Testis (tissue), 3 donors: ENCODE data around the gene C1QTNF8. TPM values are rescaled to one million over a fixed set of nuclear protein-coding genes. Genes with fewer than 3 reads are reported as not detected.

Experiments used
- DNase-seq: peaks from one replicate; pipeline ENCODE4 v3.0.0-alpha.2; 2019
- H3K27ac ChIP-seq, 2 donors: fragments of 200-600 bp; sonication (generic); one replicate each; pipeline ENCODE4 v1.5.1; 2019
- H3K27me3 ChIP-seq: fragments of 200-600 bp; sonication (generic); one replicate; pipeline ENCODE4 v1.5.1; 2019
- H3K36me3 ChIP-seq: fragments of 200-600 bp; sonication (generic); one replicate; pipeline ENCODE4 v1.5.1; 2017; ENCODE audit warnings: low read depth; ENCODE audit errors: missing control alignments
- H3K4me1 ChIP-seq: fragments of 200-600 bp; sonication (generic); one replicate; pipeline ENCODE4 v1.5.1; 2019
- H3K4me3 ChIP-seq, 2 donors: fragments of 200-600 bp; sonication (generic); one replicate each; pipeline ENCODE4 v1.5.1; 2017 to 2019
- H3K9me3 ChIP-seq: fragments of 200-600 bp; sonication (generic); one replicate; pipeline ENCODE4 v1.5.1; 2017
- CTCF ChIP-seq, 3 experiments: fragments of 450-650 bp in 2 of 3; fragments of 200-600 bp in 1 of 3; sonication (generic) in 1 of 3; IDR thresholded peaks; one replicate each; pipeline ENCODE4 v1.5.1; 2016 to 2019; ENCODE audit warnings: antibody characterized with exemption in 3 of 3, mild to moderate bottlenecking in 2 of 3, moderate library complexity in 1 of 3
- POLR2A ChIP-seq: fragments of 450-650 bp; IDR thresholded peaks from one replicate; pipeline ENCODE4 v1.6.1; 2017; ENCODE audit warnings: antibody characterized with exemption, mild to moderate bottlenecking, moderate library complexity
- WGBS, 2 donors: methylation state at CpG; one replicate each; pipeline ENCODE4 v1.1.5; 2018; 5-methylcytosine and 5-hydroxymethylcytosine counted together
- intact Hi-C: fragments of 100-400 bp; cut with DNase I; formaldehyde crosslinking; loops from one replicate; pipeline ENCODE4 v1.15.1; 2023; ENCODE audit warnings: low total_unique reads
- polyA plus RNA-seq: library from polyadenylated mRNA; stranded (reverse); fragments of 350-450 nt; fragmentation: Illumina TruSeq; extraction: RNeasy Lipid Tissue Mini Kit (QIAGEN cat#74804); gene quantifications from one replicate; pipeline ENCODE4 v1.2.3, GENCODE V29; 2014; ENCODE audit warnings: low read depth, low replicate concordance; ENCODE audit not compliant: insufficient read depth
- total RNA-seq, 2 donors: library from RNA; depleted of rRNA; stranded (reverse); fragments of >200 nt; gene quantifications; one replicate each; pipeline ENCODE4 v1.2.3, GENCODE V29; 2016

C1QTNF8 gene
- total and polyA plus RNA-seq, 3 donors from 2014 or later = 1.3 to 2.7 TPM; not detected in 1

- Histone ChIP-seq H3K36me3 (no peaks in the 10 kb centered on the region), H3K9me3 (no peaks in the 10 kb centered on the region), H3K27ac (no peak overlapping the region), H3K4me3 (no peak overlapping the region), H3K4me1 (peaks cover 12% of the 10 kb centered on the region), H3K27me3 (no peaks in the 10 kb centered on the region)
- 49 to 65% methylated on average over 8 to 34 of the region's 34 CpGs for WGBS, 2 donors
- DNase-seq = no peak
- TF ChIP-seq CTCF (IDR thresholded peaks at IDR 0.05) (no peak), POLR2A (no peak)
- intact Hi-C loops = loop anchor here (5.0 kb wide), 1 partner anchor 41 kb away; no protein-coding TSS in a partner anchor
Measured at GRCh38 chr16:1098266-1098991, 2.4 kb upstream of the C1QTNF8 start.

DNA sequence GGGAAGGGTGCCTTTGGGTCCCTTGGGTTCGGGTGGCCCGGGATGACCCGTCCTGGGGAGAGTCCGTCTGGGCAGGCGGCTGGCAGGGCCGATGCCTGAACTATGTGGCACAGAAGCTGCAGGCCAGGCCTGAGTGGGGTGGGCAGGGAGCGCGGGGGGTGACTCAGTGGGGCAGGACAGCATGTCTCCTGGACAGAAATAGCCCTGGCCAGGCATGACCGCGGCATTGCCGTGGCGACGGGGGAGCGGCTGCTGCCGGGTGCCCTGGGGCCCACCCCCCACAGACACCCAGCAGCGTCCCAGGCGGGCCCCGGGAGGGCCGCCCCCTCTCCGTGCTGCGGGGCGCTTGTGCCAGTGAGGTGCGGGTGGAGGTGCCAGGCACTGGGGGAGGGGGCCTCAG lies 1.8 kb upstream of the C1QTNF8 start:
- DNase-seq = no peak
- Histone ChIP-seq H3K27me3 (no peaks in the 10 kb centered on the region), H3K4me3 (no peak overlapping the region), H3K9me3 (no peaks in the 10 kb centered on the region), H3K27ac (no peak overlapping the region), H3K4me1 (peaks cover 7% of the 10 kb centered on the region), H3K36me3 (no peaks in the 10 kb centered on the region)
- TF ChIP-seq CTCF (IDR thresholded peaks at IDR 0.05) = no peak
- TF ChIP-seq POLR2A = no peak
- WGBS, 2 donors = 72 to 100% methylated on average over 2 to 23 of the region's 23 CpGs
- intact Hi-C loops = loop anchor here (5.0 kb wide), 1 partner anchor 40 kb away; no protein-coding TSS in a partner anchor

- Histone ChIP-seq H3K9me3 (no peaks in the 10 kb centered on the region), H3K27ac (peak overlapping the region in 1 of 2 donors; percentile 61), H3K4me3 (no peak overlapping the region), H3K27me3 (no peaks in the 10 kb centered on the region), H3K4me1 (peaks cover 7% of the 10 kb centered on the region), H3K36me3 (no peaks in the 10 kb centered on the region)
- 69% methylated on average over 18 of the region's 18 CpGs; no CpG with 5 or more reads in 1 of the 2 donors for WGBS, 2 donors
- no peak for TF ChIP-seq CTCF (IDR thresholded peaks at IDR 0.05)
- TF ChIP-seq POLR2A = no peak
- intact Hi-C loops = loop anchor here (5.0 kb wide), 1 partner anchor 40 kb away; no protein-coding TSS in a partner anchor
- no peak for DNase-seq
Measured at GRCh38 chr16:1097156-1097555, 1.1 kb upstream of the C1QTNF8 start.

- Histone ChIP-seq H3K27me3 (no peaks in the 10 kb centered on the region), H3K4me1 (peaks cover 16% of the 10 kb centered on the region), H3K27ac (peak overlapping the region; percentile 29 to 61)
Measured at GRCh38 chr16:1095450-1096168, 435 bp downstream of the C1QTNF8 start.

More at GRCh38 chr16:1095450-1096168, 435 bp downstream of the C1QTNF8 start:
- intact Hi-C loops = loop anchor here (5.0 kb wide), 1 partner anchor 38 kb away; no protein-coding TSS in a partner anchor
- Histone ChIP-seq H3K4me3 (no peak overlapping the region), H3K36me3 (no peaks in the 10 kb centered on the region), H3K9me3 (no peaks in the 10 kb centered on the region)
- 73 to 100% methylated on average over 1 to 2 of the region's 16 CpGs for WGBS, 2 donors
- no peak for DNase-seq
- no peak for TF ChIP-seq POLR2A
- TF ChIP-seq CTCF (IDR thresholded peaks at IDR 0.05) = no peak
